ENCODE results near the gene ZNF33A. TPM values are rescaled to one million over a fixed set of nuclear protein-coding genes. Genes with fewer than 3 reads are reported as not detected.

ZNF33A gene
- total RNA-seq, 2 donors from 2014 or later, result 30.4 to 32.8 TPM

- Histone ChIP-seq H3K27ac (peak overlapping the region; percentile 87), H3K9ac (ENCODE audit: low read depth in 2 of 2, low read length in 2 of 2) (peak overlapping the region; percentile 76 to 88), H3K27me3 (no peaks in the 10 kb centered on the region), H3K9me3 (no peaks in the 10 kb centered on the region), H3K4me3 (peak overlapping the region; percentile 90), H3K4me1 (no peaks in the 10 kb centered on the region), H3K36me3 (no peaks in the 10 kb centered on the region)
- TF ChIP-seq CTCF (IDR thresholded peaks at IDR 0.05), result no peak
- intact Hi-C loops (cut with DNase I), result loop anchor here (5.0 to 10.0 kb wide), 3 partner anchors 80 to 240 kb away; partner anchors contain the start of genes ZNF248, ZNF25 and ZNF33A
- DNase-seq, result peak; percentile 19
These were observed 84.6 kb downstream of the ZNF33A start for GRCh38 chr10:38094927-38095574.

- H3K9ac ChIP-seq (ENCODE audit: low read depth in 2 of 2, low read length in 2 of 2), result no peak overlapping the region
- no peaks in the 10 kb centered on the region for H3K27me3 ChIP-seq
- no peaks in the 10 kb centered on the region for H3K4me1 ChIP-seq
- intact Hi-C loops (cut with DNase I), result no loop called here
- no peaks in the 10 kb centered on the region for H3K9me3 ChIP-seq
- H3K27ac ChIP-seq, result no peak overlapping the region
- TF ChIP-seq CTCF (IDR thresholded peaks at IDR 0.05), result no peak
- DNase-seq, result no peak
- no peak overlapping the region for H3K4me3 ChIP-seq
- H3K36me3 ChIP-seq, result no peaks in the 10 kb centered on the region
These were observed 92.4 kb downstream of the ZNF33A start for GRCh38 chr10:38102880-38103279.

- Histone ChIP-seq H3K27me3 (no peaks in the 10 kb centered on the region), H3K27ac (no peak overlapping the region), H3K9me3 (no peaks in the 10 kb centered on the region), H3K9ac (ENCODE audit: low read depth in 2 of 2, low read length in 2 of 2) (no peak overlapping the region), H3K4me1 (no peaks in the 10 kb centered on the region), H3K4me3 (no peak overlapping the region), H3K36me3 (no peaks in the 10 kb centered on the region)
- TF ChIP-seq CTCF (IDR thresholded peaks at IDR 0.05), result no peak
- intact Hi-C loops (cut with DNase I), result no loop called here
- DNase-seq, result no peak
These were observed 93.3 kb downstream of the ZNF33A start for GRCh38 chr10:38103756-38104155.

GRCh38 chr10:38112159-38112558, 101.7 kb downstream of the ZNF33A start:
- Histone ChIP-seq H3K27me3 (no peaks in the 10 kb centered on the region), H3K9ac (ENCODE audit: low read depth in 2 of 2, low read length in 2 of 2) (no peak overlapping the region), H3K27ac (no peak overlapping the region), H3K4me3 (no peak overlapping the region), H3K36me3 (no peaks in the 10 kb centered on the region), H3K9me3 (peaks cover 3% of the 10 kb centered on the region), H3K4me1 (no peaks in the 10 kb centered on the region)
- DNase-seq, result no peak
- intact Hi-C loops (cut with DNase I), result no loop called here
- TF ChIP-seq CTCF (IDR thresholded peaks at IDR 0.05), result no peak

Other genes starting within 250 kb of the ZNF33A start
- 1 to 10 TPM; 7.5 to 8.2 TPM for gene ZNF248, start 153.1 kb upstream of the ZNF33A start, total RNA-seq
- gene ZNF25, start 34.0 kb upstream of the ZNF33A start, total RNA-seq, result 1 to 10 TPM; 1.5 to 4.2 TPM
- 1 to 10 TPM; 8.3 to 9.1 TPM for gene ZNF37A, start 83.7 kb downstream of the ZNF33A start, total RNA-seq

Measured in colonic mucosa (tissue), 4 donors.